ENCODE results near the gene ASIC3. TPM values are rescaled to one million over a fixed set of nuclear protein-coding genes. Genes with fewer than 3 reads are reported as not detected.
A peak's percentile ranks its signal among the peaks of the same experiment; 100 is the strongest.

The ASIC3 gene
- total and polyA plus RNA-seq, 2 of the 4 experiments (the other 2 are of a cell fraction), result 0.74 TPM; not detected in 1

DNA sequence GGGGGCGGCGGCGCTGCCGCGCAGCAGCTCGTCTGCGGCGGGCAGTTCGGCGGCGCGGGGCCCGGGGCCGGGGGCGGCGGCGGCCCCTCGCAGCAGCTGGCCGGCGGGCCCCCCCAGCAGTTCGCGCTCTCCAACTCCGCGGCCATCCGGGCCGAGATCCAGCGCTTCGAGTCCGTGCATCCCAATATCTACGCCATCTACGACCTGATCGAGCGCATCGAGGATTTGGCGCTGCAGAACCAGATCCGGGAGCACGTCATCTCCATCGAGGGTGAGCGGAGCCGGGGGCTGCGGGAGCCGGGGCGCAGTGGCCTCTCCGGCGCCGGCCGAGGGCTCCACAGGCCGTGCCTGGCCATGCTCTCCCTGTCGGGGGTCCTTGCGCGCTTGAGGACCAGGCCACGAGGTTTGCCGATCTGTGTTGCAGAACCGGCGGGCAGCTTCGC lies 38.5 kb downstream of the ASIC3 start:
- 0% methylated on average over 46 of the region's 56 CpGs; no CpG with 5 or more reads in 1 of the 2 experiments for WGBS, 2 experiments (ENCODE audit: extremely low coverage in 2 of 2, insufficient read length in 1 of 2)
- Histone ChIP-seq H3K14ac (replicated peaks; ENCODE audit: low read depth, low read length) (peak overlapping the region; percentile 68), H3K27ac (ENCODE audit: insufficient read depth, low read length) (peak overlapping the region; percentile 63), H2BK15ac (ENCODE audit: low read depth, low read length) (no peak overlapping the region), H3K9me1 (ENCODE audit: insufficient read depth, low read length) (peaks cover 8% of the 10 kb centered on the region), H4K8ac (ENCODE audit: low read depth in 2 of 2, low read length in 2 of 2) (peak overlapping the region in 1 of 2 experiments; percentile 29; a peak in 2 of 4 replicates), H3K56ac (ENCODE audit: extremely low read depth, insufficient read depth, low read length) (peak overlapping the region; percentile 36; the same call in 1 of the 2 replicates), H3K36me3 (ENCODE audit: control insufficient read depth, insufficient read depth, low read length) (peaks cover under 1% of the 10 kb centered on the region; the same call in 1 of the 2 replicates), H3K23ac (ENCODE audit: low read depth, low read length) (peak overlapping the region; percentile 64), H3K4me3 (ENCODE audit: insufficient read depth, low read depth, low read length) (peak overlapping the region; percentile 86), H2BK120ac (ENCODE audit: low read depth, low read length) (no peak overlapping the region), H2AK5ac (ENCODE audit: low read depth, low read length) (0 out of 2 replicates have a peak overlapping the region, but pooled peaks have one; percentile 45), H3K9me3 (ENCODE audit: control insufficient read depth, insufficient read depth, low read length) (no peaks in the 10 kb centered on the region), H3K9ac (ENCODE audit: low read depth, low read length) (peak overlapping the region; percentile 75), H4K91ac (ENCODE audit: insufficient read depth, low read depth, low read length) (peak overlapping the region; percentile 66; the same call in 1 of the 2 replicates), H3K27me3 (ENCODE audit: control insufficient read depth, insufficient read depth, low read length) (no peaks in the 10 kb centered on the region), H2AK9ac (replicated peaks; ENCODE audit: low read depth, low read length, poor library complexity) (peak overlapping the region; percentile 76), H2BK5ac (ENCODE audit: low read depth, low read length, poor library complexity, severe bottlenecking) (peak overlapping the region; percentile 50), H3K79me1 (ENCODE audit: low read depth in 1 of 2, low read length in 2 of 2) (peaks cover 10 to 49% of the 10 kb centered on the region in 2 experiments; a peak in 3 of 4 replicates), H3K4me1 (ENCODE audit: control insufficient read depth, insufficient read depth, low read length) (peaks cover 30% of the 10 kb centered on the region), H2BK20ac (ENCODE audit: low read depth, low read length) (no peak overlapping the region), H3K4me2 (ENCODE audit: low read depth, low read length) (peak overlapping the region; percentile 50), H2AFZ (replicated peaks; ENCODE audit: low read length, poor library complexity) (peak overlapping the region; percentile 82), H4K5ac (ENCODE audit: low read depth, low read length) (no peak overlapping the region), H4K20me1 (ENCODE audit: insufficient read depth, low read length) (peaks cover 43% of the 10 kb centered on the region), H3K18ac (ENCODE audit: low read depth, low read length) (no peak overlapping the region; the same call in 1 of the 2 replicates), H3K4ac (ENCODE audit: low read depth, low read length) (peak overlapping the region; percentile 68)
- TF ChIP-seq CHD1 (IDR thresholded peaks at IDR 0.05; ENCODE audit: low read depth, low read length) (peak; percentile 57; the same call in 1 of the 2 replicates), MAZ (IDR thresholded peaks at IDR 0.05; ENCODE audit: borderline replicate concordance, low read depth, low read length) (0 out of 2 replicates have a peak, but pooled peaks have one; percentile 15), MAFK (IDR thresholded peaks at IDR 0.05; ENCODE audit: low read depth, low read length) (no peak)
- dilution Hi-C loops (cut with HindIII; ENCODE audit: low sequenced_read_pairs, unreplicated experiment) (no loop called here), intact Hi-C loops (cut with micrococcal nuclease) (loop anchor here (2.0 kb wide), 1 partner anchor 58 kb away; the partner anchor contains the start of gene ABCB8), in situ Hi-C loops (cut with MboI; ENCODE audit: low sequenced_read_pairs) (no loop called here)
- ChIA-PET POLR2A (ENCODE audit: unreplicated experiment) (no interaction called here), CTCF (no interaction called here)
- no peak for DNase-seq
- no TSS peak for BruUV-seq (replicated peaks)
- no peak for ATAC-seq (ENCODE audit: low read depth)

Measured in IMR-90 (cell line).